Eye (tissue), 1 donor: Measurements from ENCODE around the gene PRKAR1B.

ENCODE experiments used
- DNase-seq: peaks from one replicate; pipeline ENCODE4 v3.0.0-alpha.2; 2015

The PRKAR1B gene

GRCh38 chr7:691361-692045 is 35.6 kb downstream of the PRKAR1B start:
- DNase-seq: no peak

- no peak for DNase-seq
Measured at GRCh38 chr7:690478-691360, 36.4 kb downstream of the PRKAR1B start.

GRCh38 chr7:685540-685939 is 41.5 kb downstream of the PRKAR1B start:
- DNase-seq: no peak

GRCh38 chr7:684416-684815 is 42.7 kb downstream of the PRKAR1B start:
- DNase-seq: no peak

- no peak for DNase-seq
Measured at GRCh38 chr7:683526-684205, 43.4 kb downstream of the PRKAR1B start.

- DNase-seq: no peak
Measured at GRCh38 chr7:682810-683209, 44.3 kb downstream of the PRKAR1B start.

GRCh38 chr7:681551-682307 is 45.4 kb downstream of the PRKAR1B start:
- no peak for DNase-seq

- DNase-seq: no peak
Measured at GRCh38 chr7:680411-681127, 46.5 kb downstream of the PRKAR1B start.

GRCh38 chr7:676972-677385 is 50.1 kb downstream of the PRKAR1B start:
- DNase-seq: no peak

GRCh38 chr7:676246-676971 is 50.7 kb downstream of the PRKAR1B start:
- no peak for DNase-seq

- no peak for DNase-seq
Measured at GRCh38 chr7:674454-675410, 52.3 kb downstream of the PRKAR1B start.

- DNase-seq: no peak
Measured at GRCh38 chr7:673681-674453, 53.2 kb downstream of the PRKAR1B start.

- peak; percentile 41 for DNase-seq
Measured at GRCh38 chr7:672891-673290, 54.2 kb downstream of the PRKAR1B start.

- no peak for DNase-seq
Measured at GRCh38 chr7:671415-672042, 55.6 kb downstream of the PRKAR1B start.

GRCh38 chr7:670501-671390 is 56.3 kb downstream of the PRKAR1B start:
- no peak for DNase-seq

GRCh38 chr7:668958-669357 is 58.1 kb downstream of the PRKAR1B start:
- DNase-seq: no peak

- DNase-seq: peak; percentile 54
Measured at GRCh38 chr7:668139-668931, 58.7 kb downstream of the PRKAR1B start.
